Measurements from ENCODE around the gene UGGT1. TPM values are rescaled to one million over a fixed set of nuclear protein-coding genes. Genes with fewer than 3 reads are reported as not detected.

Gene UGGT1
- total and polyA plus RNA-seq, 9 of the 15 experiments (the other 6 are each of a cell fraction or from before 2014, with no cell fraction given) = 5.1 to 56.4 (median 37.9) TPM

- TF ChIP-seq MGA (IDR thresholded peaks at IDR 0.05) = no peak
- TF ChIP-seq CC2D1A (IDR thresholded peaks at IDR 0.05) = no peak
- no peak for TF ChIP-seq ZNF75A (CRISPR knock-in tag; IDR thresholded peaks at IDR 0.05)
- no peak for TF ChIP-seq HMGN3 (IDR thresholded peaks at IDR 0.05; ENCODE audit: borderline replicate concordance, extremely low read depth, insufficient read length, low read depth, low read length)
- no peak for TF ChIP-seq YY1 (IDR thresholded peaks at IDR 0.05; ENCODE audit: borderline replicate concordance in 1 of 3, control insufficient read depth in 1 of 3, extremely low read depth in 1 of 3, insufficient read depth in 3 of 3, insufficient read length in 1 of 3, insufficient replicate concordance in 2 of 3, low read depth in 1 of 3, low read length in 2 of 3)
- TF ChIP-seq, protein P1, sequence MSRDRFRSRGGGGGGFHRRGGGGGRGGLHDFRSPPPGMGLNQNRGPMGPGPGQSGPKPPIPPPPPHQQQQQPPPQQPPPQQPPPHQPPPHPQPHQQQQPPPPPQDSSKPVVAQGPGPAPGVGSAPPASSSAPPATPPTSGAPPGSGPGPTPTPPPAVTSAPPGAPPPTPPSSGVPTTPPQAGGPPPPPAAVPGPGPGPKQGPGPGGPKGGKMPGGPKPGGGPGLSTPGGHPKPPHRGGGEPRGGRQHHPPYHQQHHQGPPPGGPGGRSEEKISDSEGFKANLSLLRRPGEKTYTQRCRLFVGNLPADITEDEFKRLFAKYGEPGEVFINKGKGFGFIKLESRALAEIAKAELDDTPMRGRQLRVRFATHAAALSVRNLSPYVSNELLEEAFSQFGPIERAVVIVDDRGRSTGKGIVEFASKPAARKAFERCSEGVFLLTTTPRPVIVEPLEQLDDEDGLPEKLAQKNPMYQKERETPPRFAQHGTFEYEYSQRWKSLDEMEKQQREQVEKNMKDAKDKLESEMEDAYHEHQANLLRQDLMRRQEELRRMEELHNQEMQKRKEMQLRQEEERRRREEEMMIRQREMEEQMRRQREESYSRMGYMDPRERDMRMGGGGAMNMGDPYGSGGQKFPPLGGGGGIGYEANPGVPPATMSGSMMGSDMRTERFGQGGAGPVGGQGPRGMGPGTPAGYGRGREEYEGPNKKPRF (IDR thresholded peaks at IDR 0.05; ENCODE audit: low read depth, low read length) = no peak
These were observed 71.3 kb downstream of the UGGT1 start (continued) for GRCh38 chr2:128162266-128162665.
